CD14-positive monocyte (primary cell): ENCODE results near the gene EFCC1. TPM values are rescaled to one million over a fixed set of nuclear protein-coding genes. Genes with fewer than 3 reads are reported as not detected.

Experiments used
- DNase-seq, 3 donors: peaks; one replicate each; pipeline ENCODE4 v3.0.0-alpha.2; 2011 to 2022
- H2AFZ ChIP-seq: 2 replicates; pipeline ENCODE4 v1.6.0; 2012; ENCODE audit warnings: mild to moderate bottlenecking, low read depth, low read length, inconsistent platforms; ENCODE audit not compliant: insufficient read depth, poor library complexity, severe bottlenecking
- H3K27ac ChIP-seq, 2 donors: 1 replicate in 1 of 2; 2 replicates in 1 of 2; pipeline ENCODE4 v1.5.1; 2012 to 2013; ENCODE audit warnings: low read length in 2 of 2, control low read depth in 1 of 2, inconsistent platforms in 1 of 2, low read depth in 1 of 2, mild to moderate bottlenecking in 1 of 2
- H3K27me3 ChIP-seq, 2 donors: one replicate each; pipeline versions ENCODE4 v1.6.0 to v1.6.1; 2011 to 2013; ENCODE audit warnings: low read length in 2 of 2; ENCODE audit not compliant: control insufficient read depth in 2 of 2, insufficient read depth in 2 of 2
- H3K36me3 ChIP-seq, 2 donors: replicated peaks in 1 of 2; 1 replicate in 1 of 2; 2 replicates in 1 of 2; pipeline versions ENCODE4 v1.5.1 to v1.6.1; 2012 to 2013; ENCODE audit warnings: low read length in 2 of 2, control low read depth in 1 of 2, inconsistent platforms in 1 of 2, mild to moderate bottlenecking in 1 of 2; ENCODE audit not compliant: insufficient read depth in 2 of 2, control insufficient read depth in 1 of 2
- H3K4me1 ChIP-seq, 2 donors: 1 replicate in 1 of 2; 2 replicates in 1 of 2; pipeline versions ENCODE4 v1.5.1 to v1.6.1; 2012 to 2013; ENCODE audit warnings: low read length in 2 of 2, control low read depth in 1 of 2, inconsistent platforms in 1 of 2, mild to moderate bottlenecking in 1 of 2, moderate library complexity in 1 of 2; ENCODE audit not compliant: insufficient read depth in 2 of 2, control insufficient read depth in 1 of 2
- H3K4me2 ChIP-seq: replicated peaks from 2 replicates; pipeline ENCODE3; 2012; ENCODE audit warnings: low read length, moderate library complexity, mild to moderate bottlenecking; ENCODE audit not compliant: poor library complexity, severe bottlenecking; ENCODE audit errors: extremely low read depth
- H3K4me3 ChIP-seq, 3 experiments: fragments of 200-600 bp in 1 of 3; sonication (generic) in 1 of 3; replicated peaks in 1 of 3; 1 replicate in 2 of 3; 2 replicates in 1 of 3; pipeline ENCODE4 v1.5.1; 2011 to 2013; ENCODE audit warnings: low read length in 3 of 3, mild to moderate bottlenecking in 3 of 3, control low read depth in 2 of 3, low read depth in 2 of 3, inconsistent platforms in 1 of 3, moderate library complexity in 1 of 3
- H3K79me2 ChIP-seq: 2 replicates; pipeline ENCODE4 v1.6.0; 2012; ENCODE audit warnings: mild to moderate bottlenecking, control low read depth, inconsistent platforms, low read length, moderate library complexity; ENCODE audit not compliant: insufficient read depth
- H3K9ac ChIP-seq: 2 replicates; pipeline ENCODE4 v1.6.0; 2017; ENCODE audit warnings: low read length, mild to moderate bottlenecking; ENCODE audit not compliant: insufficient read depth, poor library complexity, severe bottlenecking
- H3K9me3 ChIP-seq, 2 donors: replicated peaks in 1 of 2; 1 replicate in 1 of 2; 2 replicates in 1 of 2; pipeline versions ENCODE4 v1.5.1 to v1.6.1; 2012 to 2013; ENCODE audit warnings: low read length in 2 of 2, control low read depth in 1 of 2; ENCODE audit not compliant: control insufficient read depth in 1 of 2, insufficient read depth in 1 of 2
- H4K20me1 ChIP-seq: 2 replicates; pipeline ENCODE4 v1.6.0; 2012; ENCODE audit warnings: mild to moderate bottlenecking, low read length, control low read depth, moderate library complexity; ENCODE audit not compliant: insufficient read depth
- H3K27ac Mint-ChIP-seq, 7 donors: one replicate each; pipeline ENCODE4 v1.8.0; 2020; ENCODE audit warnings: mild to moderate bottlenecking in 7 of 7, mixed read lengths in 7 of 7, moderate library complexity in 6 of 7, inconsistent platforms in 2 of 7
- H3K27me3 Mint-ChIP-seq, 3 donors: one replicate each; pipeline ENCODE4 v1.8.0; 2021 to 2022; ENCODE audit warnings: low read depth in 3 of 3, mild to moderate bottlenecking in 3 of 3, mixed read lengths in 3 of 3, moderate library complexity in 3 of 3, inconsistent platforms in 1 of 3
- H3K36me3 Mint-ChIP-seq, 2 donors: one replicate each; pipeline ENCODE4 v1.8.0; 2020; ENCODE audit warnings: mixed read lengths in 2 of 2, inconsistent platforms in 1 of 2, mild to moderate bottlenecking in 1 of 2
- H3K4me1 Mint-ChIP-seq: one replicate; pipeline ENCODE4 v1.8.0; 2020; ENCODE audit warnings: mild to moderate bottlenecking, mixed read lengths
- H3K4me3 Mint-ChIP-seq, 2 donors: one replicate each; pipeline ENCODE4 v1.8.0; 2020; ENCODE audit warnings: mild to moderate bottlenecking in 2 of 2, mixed read lengths in 2 of 2, moderate library complexity in 1 of 2
- H3K9me3 Mint-ChIP-seq, 7 donors: one replicate each; pipeline ENCODE4 v1.8.0; 2020 to 2022; ENCODE audit warnings: mixed read lengths in 7 of 7, mild to moderate bottlenecking in 6 of 7, moderate library complexity in 6 of 7, inconsistent platforms in 2 of 7
- WGBS: methylation state at CpG from one replicate; pipeline ENCODE4 v1.1.5; 2013; ENCODE audit warnings: missing lambda C conversion rate; ENCODE audit not compliant: insufficient coverage; 5-methylcytosine and 5-hydroxymethylcytosine counted together
- intact Hi-C, 2 donors: fragments of 100-400 bp; cut with micrococcal nuclease; formaldehyde crosslinking; loops; one replicate each; pipeline versions ENCODE4 v1.15.0 to v1.15.1; 2023
- polyA plus RNA-seq, 3 donors: library from polyadenylated mRNA; depleted of rRNA in 1 of 3; unstranded in 2 of 3; stranded (reverse) in 1 of 3; fragments of 300-500 nt in 2 of 3; fragments of >200 nt in 1 of 3; fragmentation: Illumina TruSeq in 2 of 3; gene quantifications; 1 replicate in 2 of 3; 2 replicates in 1 of 3; pipeline ENCODE4 v1.2.3, GENCODE V29; 2012 to 2021
- TF ChIP-seq, protein P1 (sequence below): fragments of 200-600 bp; IDR thresholded peaks from one replicate; pipeline ENCODE4 v1.8.0; 2022; ENCODE audit warnings: antibody characterized with exemption, mild to moderate bottlenecking

The EFCC1 gene
- polyA plus RNA-seq, 3 donors, result 0.11 to 0.15 TPM; not detected in 1

- WGBS, result no CpG with 5 or more reads among the region's 2 CpGs
- Mint-ChIP-seq H3K4me3 (no peak overlapping the region), H3K27ac (no peak overlapping the region), H3K9me3 (peaks cover 0 to under 1% (median 0%) of the 10 kb centered on the region in 7 donors), H3K36me3 (peaks cover 0 to 2% of the 10 kb centered on the region in 2 donors), H3K27me3 (peaks cover 7 to 14% (median 10%) of the 10 kb centered on the region in 3 donors), H3K4me1 (peaks cover 20% of the 10 kb centered on the region)
- Histone ChIP-seq H3K9me3 (peaks cover 0 to 3% of the 10 kb centered on the region in 2 donors), H4K20me1 (no peaks in the 10 kb centered on the region), H3K27ac (no peak overlapping the region), H3K9ac (no peak overlapping the region), H3K4me1 (peaks cover 16 to 19% of the 10 kb centered on the region in 2 donors), H3K4me2 (no peak overlapping the region), H3K4me3 (no peak overlapping the region), H3K27me3 (no peaks in the 10 kb centered on the region), H3K79me2 (no peaks in the 10 kb centered on the region), H3K36me3 (no peaks in the 10 kb centered on the region), H2AFZ (no peak overlapping the region)
- intact Hi-C loops, result no loop called here
- TF ChIP-seq, protein P1, sequence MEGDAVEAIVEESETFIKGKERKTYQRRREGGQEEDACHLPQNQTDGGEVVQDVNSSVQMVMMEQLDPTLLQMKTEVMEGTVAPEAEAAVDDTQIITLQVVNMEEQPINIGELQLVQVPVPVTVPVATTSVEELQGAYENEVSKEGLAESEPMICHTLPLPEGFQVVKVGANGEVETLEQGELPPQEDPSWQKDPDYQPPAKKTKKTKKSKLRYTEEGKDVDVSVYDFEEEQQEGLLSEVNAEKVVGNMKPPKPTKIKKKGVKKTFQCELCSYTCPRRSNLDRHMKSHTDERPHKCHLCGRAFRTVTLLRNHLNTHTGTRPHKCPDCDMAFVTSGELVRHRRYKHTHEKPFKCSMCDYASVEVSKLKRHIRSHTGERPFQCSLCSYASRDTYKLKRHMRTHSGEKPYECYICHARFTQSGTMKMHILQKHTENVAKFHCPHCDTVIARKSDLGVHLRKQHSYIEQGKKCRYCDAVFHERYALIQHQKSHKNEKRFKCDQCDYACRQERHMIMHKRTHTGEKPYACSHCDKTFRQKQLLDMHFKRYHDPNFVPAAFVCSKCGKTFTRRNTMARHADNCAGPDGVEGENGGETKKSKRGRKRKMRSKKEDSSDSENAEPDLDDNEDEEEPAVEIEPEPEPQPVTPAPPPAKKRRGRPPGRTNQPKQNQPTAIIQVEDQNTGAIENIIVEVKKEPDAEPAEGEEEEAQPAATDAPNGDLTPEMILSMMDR, result no peak
- no peak for DNase-seq
Measured at GRCh38 chr3:129018271-129018670, 17.2 kb downstream of the EFCC1 start.

DNA sequence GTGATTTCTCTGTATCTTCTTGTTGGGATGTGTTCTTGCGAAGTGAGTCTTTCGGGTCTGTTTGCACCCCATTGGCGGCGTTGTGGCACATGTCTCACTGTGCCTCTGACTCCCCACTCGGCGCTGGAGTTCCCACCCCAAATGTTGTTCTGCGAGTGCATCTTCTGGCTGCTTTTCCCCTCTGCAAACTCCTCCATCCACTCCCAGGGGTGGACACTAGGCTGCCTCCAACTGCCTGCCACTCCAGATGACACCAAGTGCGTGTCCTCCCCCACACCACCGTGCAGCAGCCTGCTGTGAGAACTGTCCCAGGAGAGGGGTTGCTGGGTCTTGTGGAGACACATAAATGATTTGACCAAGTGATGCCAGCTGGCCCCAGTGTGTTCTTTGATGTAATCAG lies 17.6 kb downstream of the EFCC1 start:
- Mint-ChIP-seq H3K27me3 (peaks cover 7 to 14% (median 10%) of the 10 kb centered on the region in 3 donors), H3K36me3 (peaks cover 0 to 2% of the 10 kb centered on the region in 2 donors), H3K4me3 (no peak overlapping the region), H3K4me1 (peaks cover 20% of the 10 kb centered on the region), H3K9me3 (peaks cover 0 to 2% (median 0%) of the 10 kb centered on the region in 7 donors), H3K27ac (no peak overlapping the region)
- TF ChIP-seq, protein P1, result no peak
- 100% methylated on average over 1 of the region's 9 CpGs for WGBS
- H3K79me2 ChIP-seq, result no peaks in the 10 kb centered on the region
- peaks cover 16 to 19% of the 10 kb centered on the region in 2 donors for H3K4me1 ChIP-seq
- no peak overlapping the region for H3K4me2 ChIP-seq
- H3K36me3 ChIP-seq, result no peaks in the 10 kb centered on the region
- H3K9ac ChIP-seq, result no peak overlapping the region
- H4K20me1 ChIP-seq, result no peaks in the 10 kb centered on the region
- intact Hi-C loops, result no loop called here
- H3K9me3 ChIP-seq, result no peaks in the 10 kb centered on the region
- no peak overlapping the region for H3K4me3 ChIP-seq
- no peak overlapping the region for H3K27ac ChIP-seq
- no peak for DNase-seq
- H3K27me3 ChIP-seq, result no peaks in the 10 kb centered on the region
- H2AFZ ChIP-seq, result no peak overlapping the region
